GM19324 (cell line): ENCODE measurements around the gene PRR20G.

Experiments
- ATAC-seq: cut with Tn5 transposase; IDR thresholded peaks from one replicate; pipeline ENCODE4 v1.9.1; 2021; ENCODE audit warnings: mild to moderate bottlenecking, moderate library complexity; ENCODE audit not compliant: unreplicated experiment, low FRiP score

PRR20G gene

GRCh38 chr3:127264794-127265514, 22.9 kb downstream of the PRR20G start:
- ATAC-seq, result no peak

GRCh38 chr3:127264292-127264691, 23.6 kb downstream of the PRR20G start:
- ATAC-seq, result no peak

- ATAC-seq, result no peak
These were observed 24.1 kb downstream of the PRR20G start for GRCh38 chr3:127263586-127264231.

GRCh38 chr3:127263037-127263436, 24.8 kb downstream of the PRR20G start:
- no peak for ATAC-seq

- ATAC-seq, result no peak
These were observed 25.3 kb downstream of the PRR20G start for GRCh38 chr3:127262533-127262932.

GRCh38 chr3:127261925-127262324, 25.9 kb downstream of the PRR20G start:
- ATAC-seq, result no peak

GRCh38 chr3:127260826-127261555, 26.9 kb downstream of the PRR20G start:
- no peak for ATAC-seq

- ATAC-seq, result no peak
These were observed 27.4 kb downstream of the PRR20G start for GRCh38 chr3:127260416-127260815.

GRCh38 chr3:127259882-127260281, 28.0 kb downstream of the PRR20G start:
- ATAC-seq, result no peak

GRCh38 chr3:127258733-127259132, 29.1 kb downstream of the PRR20G start:
- no peak for ATAC-seq

GRCh38 chr3:127257351-127257750, 30.5 kb downstream of the PRR20G start:
- no peak for ATAC-seq

GRCh38 chr3:127256733-127257271, 31.0 kb downstream of the PRR20G start:
- no peak for ATAC-seq

GRCh38 chr3:127256138-127256537, 31.7 kb downstream of the PRR20G start:
- no peak for ATAC-seq

- ATAC-seq, result no peak
These were observed 32.3 kb downstream of the PRR20G start for GRCh38 chr3:127255516-127255915.

GRCh38 chr3:127254730-127255129, 33.1 kb downstream of the PRR20G start:
- ATAC-seq, result no peak

GRCh38 chr3:127254033-127254644, 33.7 kb downstream of the PRR20G start:
- no peak for ATAC-seq

- no peak for ATAC-seq
These were observed 34.4 kb downstream of the PRR20G start for GRCh38 chr3:127253491-127253890.

- ATAC-seq, result no peak
These were observed 35.4 kb downstream of the PRR20G start for GRCh38 chr3:127252446-127252845.

- ATAC-seq, result no peak
These were observed 37.8 kb downstream of the PRR20G start for GRCh38 chr3:127250032-127250431.

- ATAC-seq, result no peak
These were observed 40.6 kb downstream of the PRR20G start for GRCh38 chr3:127247292-127247691.

- no peak for ATAC-seq
These were observed 49.2 kb downstream of the PRR20G start for GRCh38 chr3:127238602-127239001.
